ENCODE data around the gene SAMHD1.

GRCh38 chr20:36865076-36865860, 86.2 kb downstream of the SAMHD1 start:
- TF ChIP-seq CTCF (IDR thresholded peaks at IDR 0.05; ENCODE audit: insufficient read depth, low read length, poor library complexity, severe bottlenecking): no peak
- no peak for TF ChIP-seq EZH2phosphoT487 (conservative IDR thresholded peaks at IDR 0.05; ENCODE audit: low read length)

Measured in SU-DHL-6 (cell line).